Breast epithelium (tissue), 3 donors: Measurements from ENCODE around the gene UST.

ENCODE experiments used
- CTCF ChIP-seq, 3 donors: fragments of 450-650 bp; IDR thresholded peaks; one replicate each; pipeline ENCODE4 v1.5.1; 2016 to 2017; ENCODE audit warnings: antibody characterized with exemption in 3 of 3, mild to moderate bottlenecking in 3 of 3, moderate library complexity in 3 of 3
- POLR2A ChIP-seq: fragments of 450-650 bp; IDR thresholded peaks from one replicate; pipeline ENCODE4 v1.6.1; 2016; ENCODE audit warnings: antibody characterized with exemption, mild to moderate bottlenecking, moderate library complexity
- POLR2AphosphoS5 ChIP-seq, 3 donors: sonication (generic); formaldehyde crosslinking; IDR thresholded peaks; one replicate each; pipeline ENCODE4 v1.6.1; 2017; ENCODE audit warnings: antibody characterized with exemption in 3 of 3

GRCh38 chr6:148747471-148748165 is 788 bp downstream of the UST start:
- TF ChIP-seq CTCF (IDR thresholded peaks at IDR 0.05) = no peak
- no peak for TF ChIP-seq POLR2A
- TF ChIP-seq POLR2AphosphoS5 (IDR thresholded peaks at IDR 0.05) = peak in 2 of 3 donors; percentile 9 to 14
